GM18870 (cell line): ENCODE results near the gene ACOX1.

Source experiments
- ATAC-seq: cut with Tn5 transposase; IDR thresholded peaks from one replicate; pipeline ENCODE4 v1.9.1; 2021; ENCODE audit warnings: moderate library complexity; ENCODE audit not compliant: unreplicated experiment

ACOX1 gene

DNA sequence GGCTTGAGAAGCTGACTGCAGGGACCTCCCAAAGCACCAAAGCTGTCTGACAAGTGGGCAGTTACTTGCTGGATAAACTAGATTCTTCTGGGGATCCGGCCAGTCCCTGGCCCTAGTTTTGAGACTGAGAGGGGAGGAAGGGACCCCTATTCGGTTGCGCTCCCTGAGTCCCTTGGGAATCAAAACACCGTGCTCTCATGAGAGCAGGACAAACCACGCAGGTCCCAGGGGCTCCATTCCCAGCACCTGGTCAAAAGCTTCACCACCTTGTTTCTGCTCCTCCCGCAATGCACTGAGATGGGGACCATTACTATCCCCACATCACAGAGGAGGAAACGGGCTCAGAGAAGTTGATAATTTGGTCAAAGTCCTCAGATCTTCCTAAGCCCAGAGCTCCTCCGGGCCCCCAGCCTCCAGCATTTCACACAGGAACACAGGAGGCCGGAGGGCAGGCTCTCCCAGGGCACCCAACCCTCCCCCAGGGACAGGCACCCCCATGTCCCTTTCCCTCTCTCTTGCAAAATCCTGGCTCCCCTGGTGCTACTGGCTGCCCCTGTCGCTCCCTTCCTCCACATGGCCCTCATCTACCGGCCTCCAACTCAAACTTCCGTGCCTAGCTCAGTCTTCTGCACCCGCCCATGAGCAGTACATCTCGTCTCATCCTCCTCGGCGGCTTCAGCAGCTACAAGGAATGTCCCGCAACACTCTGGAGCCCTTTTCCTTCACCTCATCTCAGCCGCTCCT is 85.5 kb downstream of the ACOX1 start:
- no peak for ATAC-seq

DNA sequence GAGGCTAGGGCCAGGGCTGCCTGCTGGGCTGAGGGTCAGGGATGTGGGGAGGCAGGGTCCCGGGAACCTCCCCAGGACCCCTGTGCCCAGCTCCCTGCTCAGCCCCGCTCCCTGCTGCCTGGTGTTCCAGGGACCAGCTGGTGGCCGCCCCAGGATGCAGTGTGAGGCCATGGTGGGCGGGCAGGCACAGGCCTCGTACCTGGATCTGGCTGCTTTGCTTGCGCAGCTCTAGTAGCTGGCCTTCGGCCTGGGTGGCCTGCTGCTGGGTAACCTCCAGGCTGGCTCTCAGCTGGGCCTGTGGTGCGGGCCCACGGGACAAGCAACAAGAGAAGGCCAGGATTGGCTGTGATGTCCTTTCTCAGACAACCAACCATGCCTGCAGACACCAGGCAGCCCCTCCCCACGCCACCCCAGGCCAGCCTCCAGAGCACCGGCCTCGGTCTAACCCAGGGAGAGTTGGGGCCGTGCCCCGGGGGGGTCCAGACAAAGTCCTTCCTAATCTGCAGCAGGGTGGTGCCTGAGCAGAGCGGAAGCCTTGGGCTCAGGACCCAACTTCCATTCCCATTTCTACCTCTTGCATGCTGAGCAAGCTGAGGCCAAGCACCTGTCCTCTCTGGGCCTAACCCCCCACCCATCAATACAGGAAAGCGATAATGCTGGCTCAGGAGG is 86.3 kb downstream of the ACOX1 start:
- no peak for ATAC-seq

DNA sequence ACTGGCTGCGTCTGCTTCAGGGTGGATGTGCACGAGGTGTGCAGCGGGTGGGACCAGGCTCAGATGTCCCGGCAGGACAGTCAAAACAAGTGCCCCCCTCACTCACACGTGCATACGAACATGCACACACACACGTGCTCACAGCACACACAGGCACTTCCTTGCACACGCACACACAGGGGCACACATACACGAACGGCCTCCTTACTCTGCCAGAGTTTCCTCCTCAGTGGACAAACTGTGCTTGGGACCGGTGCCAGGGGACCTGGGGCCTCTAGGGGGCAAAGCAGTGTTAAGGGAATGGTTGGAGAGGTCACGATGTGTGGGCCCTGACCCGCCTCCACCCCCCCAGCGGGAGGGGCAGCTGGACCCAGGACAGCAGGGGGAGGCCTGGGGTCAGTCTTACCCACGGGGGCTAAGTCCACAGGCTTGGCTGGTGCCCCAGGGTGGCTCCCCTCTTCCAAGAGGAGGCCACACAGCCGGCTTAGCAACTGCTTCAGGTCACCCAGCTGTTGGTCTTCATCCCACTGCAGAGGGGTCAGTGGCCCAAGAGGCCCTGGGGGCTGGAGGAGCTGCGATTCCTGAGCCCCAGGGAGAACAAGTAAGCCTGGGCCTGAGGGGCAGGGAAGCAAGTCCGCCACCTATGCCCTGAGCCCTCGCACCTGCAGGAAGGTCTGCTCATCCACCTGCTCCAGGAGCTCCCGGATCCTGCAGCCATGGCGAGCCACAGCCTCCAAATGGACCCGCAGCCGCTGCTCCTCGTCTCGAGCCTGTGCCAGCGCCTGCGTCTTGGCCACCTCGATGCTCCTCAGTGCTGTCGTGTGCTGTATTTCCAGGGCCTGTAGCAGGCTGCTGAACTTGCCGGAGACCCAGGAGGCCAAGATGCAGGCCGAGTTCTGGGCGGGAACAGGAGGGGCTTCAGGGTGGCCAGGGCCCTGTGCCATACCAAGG is 87.1 kb downstream of the ACOX1 start:
- ATAC-seq, result no peak
